Measurements from ENCODE around the gene CRB1. TPM values are rescaled to one million over a fixed set of nuclear protein-coding genes. Genes with fewer than 3 reads are reported as not detected.

CRB1 gene
- total and polyA plus RNA-seq, 12 donors: 0.04 to 1.5 (median 0.42) TPM; not detected in 2

GRCh38 chr1:197424380-197424779 is 156.3 kb downstream of the CRB1 start:
- WGBS, 2 donors: 73 to 77% methylated on average over 6 of the region's 6 CpGs
- Histone ChIP-seq H3K4me1 (no peaks in the 10 kb centered on the region), H3K27me3 (no peaks in the 10 kb centered on the region), H3K27ac (no peak overlapping the region), H3K9me3 (no peaks in the 10 kb centered on the region), H3K4me3 (no peak overlapping the region), H3K36me3 (no peaks in the 10 kb centered on the region)
- intact Hi-C loops (cut with DNase I): no loop called here
- no peak for ATAC-seq
- TF ChIP-seq, protein P1, sequence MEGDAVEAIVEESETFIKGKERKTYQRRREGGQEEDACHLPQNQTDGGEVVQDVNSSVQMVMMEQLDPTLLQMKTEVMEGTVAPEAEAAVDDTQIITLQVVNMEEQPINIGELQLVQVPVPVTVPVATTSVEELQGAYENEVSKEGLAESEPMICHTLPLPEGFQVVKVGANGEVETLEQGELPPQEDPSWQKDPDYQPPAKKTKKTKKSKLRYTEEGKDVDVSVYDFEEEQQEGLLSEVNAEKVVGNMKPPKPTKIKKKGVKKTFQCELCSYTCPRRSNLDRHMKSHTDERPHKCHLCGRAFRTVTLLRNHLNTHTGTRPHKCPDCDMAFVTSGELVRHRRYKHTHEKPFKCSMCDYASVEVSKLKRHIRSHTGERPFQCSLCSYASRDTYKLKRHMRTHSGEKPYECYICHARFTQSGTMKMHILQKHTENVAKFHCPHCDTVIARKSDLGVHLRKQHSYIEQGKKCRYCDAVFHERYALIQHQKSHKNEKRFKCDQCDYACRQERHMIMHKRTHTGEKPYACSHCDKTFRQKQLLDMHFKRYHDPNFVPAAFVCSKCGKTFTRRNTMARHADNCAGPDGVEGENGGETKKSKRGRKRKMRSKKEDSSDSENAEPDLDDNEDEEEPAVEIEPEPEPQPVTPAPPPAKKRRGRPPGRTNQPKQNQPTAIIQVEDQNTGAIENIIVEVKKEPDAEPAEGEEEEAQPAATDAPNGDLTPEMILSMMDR (IDR thresholded peaks at IDR 0.05): no peak
- DNase-seq: no peak

GRCh38 chr1:197429372-197429771 is 161.3 kb downstream of the CRB1 start:
- DNase-seq (no peak), ATAC-seq (no peak)
- intact Hi-C loops (cut with DNase I): no loop called here
- Histone ChIP-seq H3K4me1 (no peaks in the 10 kb centered on the region), H3K9me3 (no peaks in the 10 kb centered on the region), H3K36me3 (no peaks in the 10 kb centered on the region), H3K27ac (no peak overlapping the region), H3K27me3 (no peaks in the 10 kb centered on the region), H3K4me3 (no peak overlapping the region)
- 87 to 92% methylated on average over 7 of the region's 7 CpGs for WGBS, 2 donors
- TF ChIP-seq, protein P1 (IDR thresholded peaks at IDR 0.05): no peak

GRCh38 chr1:197435224-197435623 is 167.2 kb downstream of the CRB1 start:
- ATAC-seq (no peak), DNase-seq (no peak)
- no peaks in the 10 kb centered on the region for H3K27me3 ChIP-seq
- no peaks in the 10 kb centered on the region for H3K36me3 ChIP-seq
- no peaks in the 10 kb centered on the region for H3K9me3 ChIP-seq
- intact Hi-C loops (cut with DNase I): no loop called here
- H3K4me1 ChIP-seq: no peaks in the 10 kb centered on the region
- WGBS, 2 donors: 23 to 30% methylated on average over 1 of the region's 1 CpG
- TF ChIP-seq, protein P1 (IDR thresholded peaks at IDR 0.05): no peak
- H3K27ac ChIP-seq: no peak overlapping the region
- H3K4me3 ChIP-seq: no peak overlapping the region

- Histone ChIP-seq H3K4me3 (no peak overlapping the region), H3K27ac (no peak overlapping the region), H3K4me1 (no peaks in the 10 kb centered on the region), H3K27me3 (no peaks in the 10 kb centered on the region), H3K36me3 (no peaks in the 10 kb centered on the region), H3K9me3 (no peaks in the 10 kb centered on the region)
- ATAC-seq (no peak), DNase-seq (no peak)
- TF ChIP-seq, protein P1 (IDR thresholded peaks at IDR 0.05): no peak
- intact Hi-C loops (cut with DNase I): no loop called here
- WGBS, 2 donors: 94 to 99% methylated on average over 3 of the region's 3 CpGs
Measured at GRCh38 chr1:197437601-197438000, 169.5 kb downstream of the CRB1 start.

Measured in heart right ventricle (tissue), 16 donors.